CD14-positive monocyte (primary cell): ENCODE results near the gene NDUFB2. TPM values are rescaled to one million over a fixed set of nuclear protein-coding genes. Genes with fewer than 3 reads are reported as not detected.

ENCODE experiments used
- DNase-seq, 3 donors: peaks; one replicate each; pipeline ENCODE4 v3.0.0-alpha.2; 2011 to 2022
- H2AFZ ChIP-seq: 2 replicates; pipeline ENCODE4 v1.6.0; 2012; ENCODE audit warnings: mild to moderate bottlenecking, low read depth, low read length, inconsistent platforms; ENCODE audit not compliant: insufficient read depth, poor library complexity, severe bottlenecking
- H3K27ac ChIP-seq, 2 donors: 1 replicate in 1 of 2; 2 replicates in 1 of 2; pipeline ENCODE4 v1.5.1; 2012 to 2013; ENCODE audit warnings: low read length in 2 of 2, control low read depth in 1 of 2, inconsistent platforms in 1 of 2, low read depth in 1 of 2, mild to moderate bottlenecking in 1 of 2
- H3K27me3 ChIP-seq, 2 donors: one replicate each; pipeline versions ENCODE4 v1.6.0 to v1.6.1; 2011 to 2013; ENCODE audit warnings: low read length in 2 of 2; ENCODE audit not compliant: control insufficient read depth in 2 of 2, insufficient read depth in 2 of 2
- H3K36me3 ChIP-seq, 2 donors: replicated peaks in 1 of 2; 1 replicate in 1 of 2; 2 replicates in 1 of 2; pipeline versions ENCODE4 v1.5.1 to v1.6.1; 2012 to 2013; ENCODE audit warnings: low read length in 2 of 2, control low read depth in 1 of 2, inconsistent platforms in 1 of 2, mild to moderate bottlenecking in 1 of 2; ENCODE audit not compliant: insufficient read depth in 2 of 2, control insufficient read depth in 1 of 2
- H3K4me1 ChIP-seq, 2 donors: 1 replicate in 1 of 2; 2 replicates in 1 of 2; pipeline versions ENCODE4 v1.5.1 to v1.6.1; 2012 to 2013; ENCODE audit warnings: low read length in 2 of 2, control low read depth in 1 of 2, inconsistent platforms in 1 of 2, mild to moderate bottlenecking in 1 of 2, moderate library complexity in 1 of 2; ENCODE audit not compliant: insufficient read depth in 2 of 2, control insufficient read depth in 1 of 2
- H3K4me2 ChIP-seq: replicated peaks from 2 replicates; pipeline ENCODE3; 2012; ENCODE audit warnings: low read length, moderate library complexity, mild to moderate bottlenecking; ENCODE audit not compliant: poor library complexity, severe bottlenecking; ENCODE audit errors: extremely low read depth
- H3K4me3 ChIP-seq, 3 experiments: fragments of 200-600 bp in 1 of 3; sonication (generic) in 1 of 3; replicated peaks in 1 of 3; 1 replicate in 2 of 3; 2 replicates in 1 of 3; pipeline ENCODE4 v1.5.1; 2011 to 2013; ENCODE audit warnings: low read length in 3 of 3, mild to moderate bottlenecking in 3 of 3, control low read depth in 2 of 3, low read depth in 2 of 3, inconsistent platforms in 1 of 3, moderate library complexity in 1 of 3
- H3K79me2 ChIP-seq: 2 replicates; pipeline ENCODE4 v1.6.0; 2012; ENCODE audit warnings: mild to moderate bottlenecking, control low read depth, inconsistent platforms, low read length, moderate library complexity; ENCODE audit not compliant: insufficient read depth
- H3K9ac ChIP-seq: 2 replicates; pipeline ENCODE4 v1.6.0; 2017; ENCODE audit warnings: low read length, mild to moderate bottlenecking; ENCODE audit not compliant: insufficient read depth, poor library complexity, severe bottlenecking
- H3K9me3 ChIP-seq, 2 donors: replicated peaks in 1 of 2; 1 replicate in 1 of 2; 2 replicates in 1 of 2; pipeline versions ENCODE4 v1.5.1 to v1.6.1; 2012 to 2013; ENCODE audit warnings: low read length in 2 of 2, control low read depth in 1 of 2; ENCODE audit not compliant: control insufficient read depth in 1 of 2, insufficient read depth in 1 of 2
- H4K20me1 ChIP-seq: 2 replicates; pipeline ENCODE4 v1.6.0; 2012; ENCODE audit warnings: mild to moderate bottlenecking, low read length, control low read depth, moderate library complexity; ENCODE audit not compliant: insufficient read depth
- H3K27ac Mint-ChIP-seq, 7 donors: one replicate each; pipeline ENCODE4 v1.8.0; 2020; ENCODE audit warnings: mild to moderate bottlenecking in 7 of 7, mixed read lengths in 7 of 7, moderate library complexity in 6 of 7, inconsistent platforms in 2 of 7
- H3K27me3 Mint-ChIP-seq, 3 donors: one replicate each; pipeline ENCODE4 v1.8.0; 2021 to 2022; ENCODE audit warnings: low read depth in 3 of 3, mild to moderate bottlenecking in 3 of 3, mixed read lengths in 3 of 3, moderate library complexity in 3 of 3, inconsistent platforms in 1 of 3
- H3K36me3 Mint-ChIP-seq, 2 donors: one replicate each; pipeline ENCODE4 v1.8.0; 2020; ENCODE audit warnings: mixed read lengths in 2 of 2, inconsistent platforms in 1 of 2, mild to moderate bottlenecking in 1 of 2
- H3K4me1 Mint-ChIP-seq: one replicate; pipeline ENCODE4 v1.8.0; 2020; ENCODE audit warnings: mild to moderate bottlenecking, mixed read lengths
- H3K4me3 Mint-ChIP-seq, 2 donors: one replicate each; pipeline ENCODE4 v1.8.0; 2020; ENCODE audit warnings: mild to moderate bottlenecking in 2 of 2, mixed read lengths in 2 of 2, moderate library complexity in 1 of 2
- H3K9me3 Mint-ChIP-seq, 7 donors: one replicate each; pipeline ENCODE4 v1.8.0; 2020 to 2022; ENCODE audit warnings: mixed read lengths in 7 of 7, mild to moderate bottlenecking in 6 of 7, moderate library complexity in 6 of 7, inconsistent platforms in 2 of 7
- WGBS: methylation state at CpG from one replicate; pipeline ENCODE4 v1.1.5; 2013; ENCODE audit warnings: missing lambda C conversion rate; ENCODE audit not compliant: insufficient coverage; 5-methylcytosine and 5-hydroxymethylcytosine counted together
- intact Hi-C, 2 donors: fragments of 100-400 bp; cut with micrococcal nuclease; formaldehyde crosslinking; loops; one replicate each; pipeline versions ENCODE4 v1.15.0 to v1.15.1; 2023
- polyA plus RNA-seq, 3 donors: library from polyadenylated mRNA; depleted of rRNA in 1 of 3; unstranded in 2 of 3; stranded (reverse) in 1 of 3; fragments of 300-500 nt in 2 of 3; fragments of >200 nt in 1 of 3; fragmentation: Illumina TruSeq in 2 of 3; gene quantifications; 1 replicate in 2 of 3; 2 replicates in 1 of 3; pipeline ENCODE4 v1.2.3, GENCODE V29; 2012 to 2021
- TF ChIP-seq, protein P1 (sequence below): fragments of 200-600 bp; IDR thresholded peaks from one replicate; pipeline ENCODE4 v1.8.0; 2022; ENCODE audit warnings: antibody characterized with exemption, mild to moderate bottlenecking

Gene NDUFB2
- polyA plus RNA-seq, 3 donors: 250 to 516 (median 479) TPM

DNA sequence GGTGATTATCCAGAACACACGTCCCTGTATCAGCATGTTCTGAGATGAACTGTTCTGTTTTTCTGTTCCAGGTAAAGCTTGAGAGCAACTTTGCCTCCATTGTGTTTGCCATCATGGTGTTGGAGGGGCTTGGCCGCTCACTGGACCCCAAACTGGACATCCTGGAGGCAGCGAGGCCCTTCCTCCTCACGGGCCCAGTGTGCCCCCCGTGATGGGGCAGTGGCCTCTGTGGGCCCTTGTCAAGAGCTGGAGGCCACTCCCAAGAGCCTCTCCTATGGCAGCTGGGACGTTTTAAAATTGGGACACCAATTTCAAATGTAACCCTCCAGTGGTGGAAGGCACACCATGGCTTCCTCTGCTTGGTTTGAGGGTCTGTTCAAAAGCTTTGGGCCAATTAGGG, 1.9 kb upstream of the NDUFB2 start:
- no peak overlapping the region for H3K9ac ChIP-seq
- no peaks in the 10 kb centered on the region for H3K9me3 ChIP-seq
- peak overlapping the region in 3 of 7 donors; percentile 25 to 62 (median 60) for H3K27ac Mint-ChIP-seq
- H3K4me2 ChIP-seq: no peak overlapping the region
- no peak overlapping the region for H3K4me3 Mint-ChIP-seq
- H3K4me3 ChIP-seq: no peak overlapping the region
- peaks cover 34 to 41% of the 10 kb centered on the region in 2 donors for H3K36me3 Mint-ChIP-seq
- peaks cover 10 to 38% of the 10 kb centered on the region in 2 donors for H3K36me3 ChIP-seq
- H4K20me1 ChIP-seq: peaks cover 18% of the 10 kb centered on the region
- H3K9me3 Mint-ChIP-seq: no peaks in the 10 kb centered on the region
- WGBS: 97% methylated on average over 4 of the region's 6 CpGs
- TF ChIP-seq, protein P1, sequence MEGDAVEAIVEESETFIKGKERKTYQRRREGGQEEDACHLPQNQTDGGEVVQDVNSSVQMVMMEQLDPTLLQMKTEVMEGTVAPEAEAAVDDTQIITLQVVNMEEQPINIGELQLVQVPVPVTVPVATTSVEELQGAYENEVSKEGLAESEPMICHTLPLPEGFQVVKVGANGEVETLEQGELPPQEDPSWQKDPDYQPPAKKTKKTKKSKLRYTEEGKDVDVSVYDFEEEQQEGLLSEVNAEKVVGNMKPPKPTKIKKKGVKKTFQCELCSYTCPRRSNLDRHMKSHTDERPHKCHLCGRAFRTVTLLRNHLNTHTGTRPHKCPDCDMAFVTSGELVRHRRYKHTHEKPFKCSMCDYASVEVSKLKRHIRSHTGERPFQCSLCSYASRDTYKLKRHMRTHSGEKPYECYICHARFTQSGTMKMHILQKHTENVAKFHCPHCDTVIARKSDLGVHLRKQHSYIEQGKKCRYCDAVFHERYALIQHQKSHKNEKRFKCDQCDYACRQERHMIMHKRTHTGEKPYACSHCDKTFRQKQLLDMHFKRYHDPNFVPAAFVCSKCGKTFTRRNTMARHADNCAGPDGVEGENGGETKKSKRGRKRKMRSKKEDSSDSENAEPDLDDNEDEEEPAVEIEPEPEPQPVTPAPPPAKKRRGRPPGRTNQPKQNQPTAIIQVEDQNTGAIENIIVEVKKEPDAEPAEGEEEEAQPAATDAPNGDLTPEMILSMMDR: no peak
- H3K27me3 ChIP-seq: no peaks in the 10 kb centered on the region
- H3K79me2 ChIP-seq: peaks cover 28% of the 10 kb centered on the region
- no peak overlapping the region for H2AFZ ChIP-seq
- no peak for DNase-seq
- H3K4me1 Mint-ChIP-seq: peaks cover 25% of the 10 kb centered on the region
- intact Hi-C loops: loop anchor here in 1 of 2 donors (10.0 kb wide), 1 partner anchor 230 kb away; the partner anchor contains the start of gene BRAF
- peaks cover 0 to 1% (median 1%) of the 10 kb centered on the region in 3 donors for H3K27me3 Mint-ChIP-seq
- peaks cover 15 to 21% of the 10 kb centered on the region in 2 donors for H3K4me1 ChIP-seq
- peak overlapping the region in 1 of 2 donors; percentile 87 for H3K27ac ChIP-seq

DNA sequence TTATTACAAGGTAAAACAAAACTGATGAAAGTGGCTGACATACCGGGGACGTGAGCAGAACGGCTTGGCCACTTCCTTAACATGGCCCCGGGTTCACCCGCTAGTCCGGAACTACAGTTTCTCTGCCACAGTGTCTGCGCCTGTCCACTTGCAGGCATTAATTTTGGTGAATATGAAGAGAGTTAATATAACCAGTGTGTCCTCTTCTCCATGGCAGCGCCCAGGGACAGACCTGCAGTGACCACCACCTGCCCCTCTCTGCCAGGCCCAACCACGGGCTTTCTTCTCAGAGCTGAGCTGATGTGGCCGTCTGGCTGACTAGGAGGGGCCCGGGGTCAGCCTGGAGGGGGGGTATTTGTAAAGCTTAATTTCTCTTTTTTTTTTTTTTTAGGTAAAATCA, 1.1 kb upstream of the NDUFB2 start:
- DNase-seq: no peak
- Mint-ChIP-seq H3K27me3 (peaks cover 0 to 1% (median 1%) of the 10 kb centered on the region in 3 donors), H3K27ac (peak overlapping the region in 4 of 7 donors; percentile 41 to 97 (median 75)), H3K36me3 (peaks cover 30 to 33% of the 10 kb centered on the region in 2 donors), H3K9me3 (no peaks in the 10 kb centered on the region), H3K4me1 (peaks cover 26% of the 10 kb centered on the region), H3K4me3 (no peak overlapping the region)
- Histone ChIP-seq H3K79me2 (peaks cover 36% of the 10 kb centered on the region), H3K4me3 (no peak overlapping the region), H3K27me3 (no peaks in the 10 kb centered on the region), H2AFZ (no peak overlapping the region), H3K9me3 (no peaks in the 10 kb centered on the region), H4K20me1 (peaks cover 26% of the 10 kb centered on the region), H3K4me2 (no peak overlapping the region), H3K27ac (peak overlapping the region in 1 of 2 donors; percentile 87), H3K4me1 (peaks cover 15 to 21% of the 10 kb centered on the region in 2 donors), H3K36me3 (peaks cover 5 to 32% of the 10 kb centered on the region in 2 donors), H3K9ac (no peak overlapping the region)
- WGBS: 96% methylated on average over 6 of the region's 11 CpGs
- intact Hi-C loops: loop anchor here in 1 of 2 donors (10.0 kb wide), 1 partner anchor 229 kb away; the partner anchor contains the start of gene BRAF
- TF ChIP-seq, protein P1: no peak
